ENCODE results near the gene PARP12.

PARP12 gene

GRCh38 chr7:140081774-140082425 is 19.1 kb upstream of the PARP12 start:
- H4K12ac ChIP-seq (ENCODE audit: low read depth, low read length): no peak overlapping the region

DNA sequence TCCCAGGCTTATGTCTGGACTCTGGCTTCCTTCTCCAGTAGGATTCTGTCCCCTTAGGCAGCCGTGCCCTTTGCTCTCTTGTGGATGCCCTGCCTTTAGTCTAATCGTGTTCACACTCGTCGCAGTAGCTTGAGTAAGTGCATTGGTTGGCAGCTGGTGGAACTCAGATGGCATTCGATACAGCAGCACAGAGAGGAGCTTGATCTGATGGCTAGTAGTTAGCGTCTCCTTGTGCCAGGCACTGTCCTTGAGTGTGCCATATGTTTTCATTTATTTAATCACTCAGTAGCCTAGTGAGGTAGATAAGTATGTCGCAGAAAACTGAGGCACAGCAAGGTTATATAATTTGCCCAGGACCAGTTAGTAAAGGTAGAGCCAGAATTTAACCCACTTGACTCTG is 18.2 kb upstream of the PARP12 start:
- H3K14ac ChIP-seq (ENCODE audit: low read length): no peak overlapping the region
- H3K4me2 ChIP-seq (ENCODE audit: low read length): no peak overlapping the region
- H4K12ac ChIP-seq (ENCODE audit: low read depth, low read length): no peak overlapping the region
- no peak overlapping the region for H3K4ac ChIP-seq (ENCODE audit: low read depth, low read length)
- no peak overlapping the region for H2BK120ac ChIP-seq (ENCODE audit: insufficient read depth, low read length, poor library complexity)
- no peaks in the 10 kb centered on the region for H3K27me3 ChIP-seq (ENCODE audit: insufficient read depth, low read length)
- no peak overlapping the region for H2AFZ ChIP-seq (ENCODE audit: insufficient read depth, low read length, poor library complexity)
- H3K79me1 ChIP-seq (ENCODE audit: low read length): no peaks in the 10 kb centered on the region
- no peak overlapping the region for H2AK5ac ChIP-seq (ENCODE audit: low read length)
- no peak overlapping the region for H3K4me3 ChIP-seq (ENCODE audit: low read depth, low read length)
- H3K27ac ChIP-seq (ENCODE audit: low read depth, low read length): no peak overlapping the region
- H2BK5ac ChIP-seq (ENCODE audit: low read depth, low read length, poor library complexity): no peak overlapping the region
- no peaks in the 10 kb centered on the region for H3K36me3 ChIP-seq (ENCODE audit: control insufficient read depth in 1 of 2, insufficient read depth in 2 of 2, low read length in 2 of 2)
- H3K9ac ChIP-seq (ENCODE audit: low read length): no peak overlapping the region
- DNase-seq: no peak
- no peak overlapping the region for H4K8ac ChIP-seq (ENCODE audit: low read depth, low read length)
- H3K9me3 ChIP-seq (ENCODE audit: insufficient read depth, low read depth, low read length): no peaks in the 10 kb centered on the region
- H3K23ac ChIP-seq (ENCODE audit: low read length): no peak overlapping the region
- H4K91ac ChIP-seq (ENCODE audit: low read depth, low read length): no peak overlapping the region
- H2BK12ac ChIP-seq (ENCODE audit: low read length): no peak overlapping the region
- no CpG with 5 or more reads among the region's 7 CpGs for WGBS (ENCODE audit: extremely low coverage, insufficient coverage, insufficient read length)
- no peaks in the 10 kb centered on the region for H3K4me1 ChIP-seq (ENCODE audit: control insufficient read depth in 1 of 2, insufficient read depth in 2 of 2, low read length in 2 of 2)
- H3K18ac ChIP-seq (ENCODE audit: low read length): no peak overlapping the region
- H3K79me2 ChIP-seq (ENCODE audit: control insufficient read depth, insufficient read depth, low read length, poor library complexity): no peaks in the 10 kb centered on the region

More at GRCh38 chr7:140081774-140082425, 19.1 kb upstream of the PARP12 start:
- no peak overlapping the region for H2AFZ ChIP-seq (ENCODE audit: insufficient read depth, low read length, poor library complexity)
- no peak overlapping the region for H3K18ac ChIP-seq (ENCODE audit: low read length)
- no peak overlapping the region for H2BK5ac ChIP-seq (ENCODE audit: low read depth, low read length, poor library complexity)
- DNase-seq: no peak
- H2BK12ac ChIP-seq (ENCODE audit: low read length): no peak overlapping the region
- H3K79me1 ChIP-seq (ENCODE audit: low read length): no peaks in the 10 kb centered on the region
- H4K8ac ChIP-seq (ENCODE audit: low read depth, low read length): no peak overlapping the region
- H3K79me2 ChIP-seq (ENCODE audit: control insufficient read depth, insufficient read depth, low read length, poor library complexity): no peaks in the 10 kb centered on the region
- no peak overlapping the region for H3K4ac ChIP-seq (ENCODE audit: low read depth, low read length)
- no CpG with 5 or more reads among the region's 11 CpGs for WGBS (ENCODE audit: extremely low coverage, insufficient coverage, insufficient read length)
- no peaks in the 10 kb centered on the region for H3K9me3 ChIP-seq (ENCODE audit: insufficient read depth, low read depth, low read length)
- H3K27me3 ChIP-seq (ENCODE audit: insufficient read depth, low read length): no peaks in the 10 kb centered on the region
- no peak overlapping the region for H2AK5ac ChIP-seq (ENCODE audit: low read length)
- H4K91ac ChIP-seq (ENCODE audit: low read depth, low read length): no peak overlapping the region
- H3K4me1 ChIP-seq (ENCODE audit: control insufficient read depth in 1 of 2, insufficient read depth in 2 of 2, low read length in 2 of 2): no peaks in the 10 kb centered on the region
- no peak overlapping the region for H3K9ac ChIP-seq (ENCODE audit: low read length)
- H3K4me3 ChIP-seq (ENCODE audit: low read depth, low read length): no peak overlapping the region
- H3K4me2 ChIP-seq (ENCODE audit: low read length): no peak overlapping the region
- H3K36me3 ChIP-seq (ENCODE audit: control insufficient read depth in 1 of 2, insufficient read depth in 2 of 2, low read length in 2 of 2): no peaks in the 10 kb centered on the region
- H3K27ac ChIP-seq (ENCODE audit: low read depth, low read length): no peak overlapping the region
- no peak overlapping the region for H2BK120ac ChIP-seq (ENCODE audit: insufficient read depth, low read length, poor library complexity)
- H3K14ac ChIP-seq (ENCODE audit: low read length): no peak overlapping the region
- H3K23ac ChIP-seq (ENCODE audit: low read length): no peak overlapping the region

DNA sequence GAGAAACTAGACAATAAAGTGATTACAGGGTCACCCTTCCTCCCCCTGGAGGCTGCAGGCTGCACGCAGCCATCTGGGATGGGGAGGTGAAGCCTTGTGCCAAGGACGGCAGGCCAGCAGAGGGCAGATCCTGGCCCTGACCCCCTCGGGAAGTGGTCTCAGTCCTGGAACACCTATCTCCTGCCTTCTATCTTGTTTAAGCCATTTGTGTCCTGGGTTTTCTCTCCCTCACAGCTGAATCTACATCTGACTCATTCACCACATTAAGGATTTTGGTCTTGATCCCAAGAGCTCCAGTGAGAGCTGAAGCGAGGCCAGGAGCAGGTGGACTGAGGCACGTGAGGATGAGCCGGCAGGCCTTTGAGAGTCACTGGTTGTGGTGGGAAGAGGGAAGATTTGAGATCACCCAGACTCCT is 16.4 kb upstream of the PARP12 start:
- no peak overlapping the region for H3K4me2 ChIP-seq (ENCODE audit: low read length)
- H2BK5ac ChIP-seq (ENCODE audit: low read depth, low read length, poor library complexity): no peak overlapping the region
- H3K79me1 ChIP-seq (ENCODE audit: low read length): no peaks in the 10 kb centered on the region
- H3K9me3 ChIP-seq (ENCODE audit: insufficient read depth, low read depth, low read length): peaks cover 1% of the 10 kb centered on the region
- H3K27ac ChIP-seq (ENCODE audit: low read depth, low read length): no peak overlapping the region
- H4K8ac ChIP-seq (ENCODE audit: low read depth, low read length): no peak overlapping the region
- no peak overlapping the region for H2AFZ ChIP-seq (ENCODE audit: insufficient read depth, low read length, poor library complexity)
- H3K4me1 ChIP-seq (ENCODE audit: control insufficient read depth in 1 of 2, insufficient read depth in 2 of 2, low read length in 2 of 2): peaks cover 0 to 3% of the 10 kb centered on the region in 2 experiments
- no peak overlapping the region for H3K23ac ChIP-seq (ENCODE audit: low read length)
- no peaks in the 10 kb centered on the region for H3K36me3 ChIP-seq (ENCODE audit: control insufficient read depth in 1 of 2, insufficient read depth in 2 of 2, low read length in 2 of 2)
- no peak overlapping the region for H4K12ac ChIP-seq (ENCODE audit: low read depth, low read length)
- H4K91ac ChIP-seq (ENCODE audit: low read depth, low read length): no peak overlapping the region
- DNase-seq: no peak
- no CpG with 5 or more reads among the region's 6 CpGs for WGBS (ENCODE audit: extremely low coverage, insufficient coverage, insufficient read length)
- H2AK5ac ChIP-seq (ENCODE audit: low read length): no peak overlapping the region
- H3K9ac ChIP-seq (ENCODE audit: low read length): no peak overlapping the region
- H3K4me3 ChIP-seq (ENCODE audit: low read depth, low read length): no peak overlapping the region
- no peak overlapping the region for H2BK120ac ChIP-seq (ENCODE audit: insufficient read depth, low read length, poor library complexity)
- H3K79me2 ChIP-seq (ENCODE audit: control insufficient read depth, insufficient read depth, low read length, poor library complexity): no peaks in the 10 kb centered on the region
- no peaks in the 10 kb centered on the region for H3K27me3 ChIP-seq (ENCODE audit: insufficient read depth, low read length)
- no peak overlapping the region for H3K14ac ChIP-seq (ENCODE audit: low read length)
- H3K18ac ChIP-seq (ENCODE audit: low read length): no peak overlapping the region
- no peak overlapping the region for H2BK12ac ChIP-seq (ENCODE audit: low read length)
- no peak overlapping the region for H3K4ac ChIP-seq (ENCODE audit: low read depth, low read length)

- no peak overlapping the region for H2AK5ac ChIP-seq (ENCODE audit: low read length)
- no peaks in the 10 kb centered on the region for H3K27me3 ChIP-seq (ENCODE audit: insufficient read depth, low read length)
- peaks cover 0 to 3% of the 10 kb centered on the region in 2 experiments for H3K4me1 ChIP-seq (ENCODE audit: control insufficient read depth in 1 of 2, insufficient read depth in 2 of 2, low read length in 2 of 2)
- no peak overlapping the region for H3K27ac ChIP-seq (ENCODE audit: low read depth, low read length)
- H3K23ac ChIP-seq (ENCODE audit: low read length): no peak overlapping the region
- no CpG with 5 or more reads among the region's 13 CpGs for WGBS (ENCODE audit: extremely low coverage, insufficient coverage, insufficient read length)
- H2BK12ac ChIP-seq (ENCODE audit: low read length): no peak overlapping the region
- no peaks in the 10 kb centered on the region for H3K79me1 ChIP-seq (ENCODE audit: low read length)
- no peaks in the 10 kb centered on the region for H3K36me3 ChIP-seq (ENCODE audit: control insufficient read depth in 1 of 2, insufficient read depth in 2 of 2, low read length in 2 of 2)
- H3K18ac ChIP-seq (ENCODE audit: low read length): no peak overlapping the region
- H3K4ac ChIP-seq (ENCODE audit: low read depth, low read length): no peak overlapping the region
- H4K12ac ChIP-seq (ENCODE audit: low read depth, low read length): no peak overlapping the region
- no peak overlapping the region for H3K4me3 ChIP-seq (ENCODE audit: low read depth, low read length)
- H3K4me2 ChIP-seq (ENCODE audit: low read length): no peak overlapping the region
- no peak overlapping the region for H4K8ac ChIP-seq (ENCODE audit: low read depth, low read length)
- H3K79me2 ChIP-seq (ENCODE audit: control insufficient read depth, insufficient read depth, low read length, poor library complexity): no peaks in the 10 kb centered on the region
- no peak overlapping the region for H2BK5ac ChIP-seq (ENCODE audit: low read depth, low read length, poor library complexity)
- H4K91ac ChIP-seq (ENCODE audit: low read depth, low read length): no peak overlapping the region
- H2AFZ ChIP-seq (ENCODE audit: insufficient read depth, low read length, poor library complexity): no peak overlapping the region
- no peak overlapping the region for H2BK120ac ChIP-seq (ENCODE audit: insufficient read depth, low read length, poor library complexity)
- no peak overlapping the region for H3K9ac ChIP-seq (ENCODE audit: low read length)
- DNase-seq: no peak
- H3K9me3 ChIP-seq (ENCODE audit: insufficient read depth, low read depth, low read length): peaks cover 1% of the 10 kb centered on the region
- H3K14ac ChIP-seq (ENCODE audit: low read length): no peak overlapping the region
These were observed 15.6 kb upstream of the PARP12 start for GRCh38 chr7:140078392-140078791.

Data from trophoblast cell (in vitro differentiated cells and primary cell).